T-helper 2 cell treated with Interferon-gamma antibody and Interleukin-4, amounts not matched to agents 5 μg/mL and 100 μg/mL, for 36 hours (primary cell): ENCODE results near the gene DLG5.
"Not testable (repeated sequence)": the region's sequence is repeated elsewhere in the genome, so short reads cannot be mapped to it uniquely, and the experiment has no call there.

Source experiments
- DNase-seq: peaks from one replicate; pipeline ENCODE4 v3.0.0; 2021; ENCODE audit warnings: low spot score
- H3K27ac Mint-ChIP-seq: one replicate; pipeline ENCODE4 v1.8.0; 2021; ENCODE audit warnings: mild to moderate bottlenecking, mixed read lengths
- H3K27me3 Mint-ChIP-seq: one replicate; pipeline ENCODE4 v1.8.0; 2021; ENCODE audit warnings: low read depth, mixed read lengths
- H3K36me3 Mint-ChIP-seq: one replicate; pipeline ENCODE4 v1.8.0; 2021; ENCODE audit warnings: low read depth, mixed read lengths
- H3K4me1 Mint-ChIP-seq: one replicate; pipeline ENCODE4 v1.8.0; 2021; ENCODE audit warnings: low read depth, mixed read lengths
- H3K4me3 Mint-ChIP-seq: one replicate; pipeline ENCODE4 v1.8.0; 2022; ENCODE audit warnings: mild to moderate bottlenecking, moderate library complexity, mixed read lengths
- H3K9me3 Mint-ChIP-seq: one replicate; pipeline ENCODE4 v1.8.0; 2021; ENCODE audit warnings: mixed read lengths

DLG5 gene

DNA sequence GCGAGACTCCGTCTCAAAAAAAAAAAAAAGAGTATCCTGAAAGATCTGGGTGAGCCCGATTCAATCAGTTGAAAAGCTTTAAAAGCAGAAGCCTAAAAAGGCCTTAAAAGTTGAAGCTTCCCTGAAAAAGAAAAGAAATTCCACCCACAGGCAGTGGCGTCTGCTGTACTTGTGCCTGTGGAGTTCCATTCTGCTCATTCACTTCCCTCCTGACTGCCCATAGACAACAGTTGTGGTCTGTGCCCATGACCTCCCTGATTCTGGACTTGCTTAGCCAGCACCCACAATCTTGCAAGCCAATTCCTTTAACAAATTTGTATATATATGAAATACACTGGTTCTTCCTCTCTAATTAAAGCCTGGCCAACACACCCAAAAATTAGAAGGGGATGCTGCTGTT lies 141.7 kb downstream of the DLG5 start:
- Mint-ChIP-seq H3K36me3 (no peaks in the 10 kb centered on the region), H3K4me3 (no peak overlapping the region), H3K27me3 (no peaks in the 10 kb centered on the region), H3K4me1 (no peaks in the 10 kb centered on the region), H3K9me3 (no peaks in the 10 kb centered on the region), H3K27ac (no peak overlapping the region)
- DNase-seq: no peak

DNA sequence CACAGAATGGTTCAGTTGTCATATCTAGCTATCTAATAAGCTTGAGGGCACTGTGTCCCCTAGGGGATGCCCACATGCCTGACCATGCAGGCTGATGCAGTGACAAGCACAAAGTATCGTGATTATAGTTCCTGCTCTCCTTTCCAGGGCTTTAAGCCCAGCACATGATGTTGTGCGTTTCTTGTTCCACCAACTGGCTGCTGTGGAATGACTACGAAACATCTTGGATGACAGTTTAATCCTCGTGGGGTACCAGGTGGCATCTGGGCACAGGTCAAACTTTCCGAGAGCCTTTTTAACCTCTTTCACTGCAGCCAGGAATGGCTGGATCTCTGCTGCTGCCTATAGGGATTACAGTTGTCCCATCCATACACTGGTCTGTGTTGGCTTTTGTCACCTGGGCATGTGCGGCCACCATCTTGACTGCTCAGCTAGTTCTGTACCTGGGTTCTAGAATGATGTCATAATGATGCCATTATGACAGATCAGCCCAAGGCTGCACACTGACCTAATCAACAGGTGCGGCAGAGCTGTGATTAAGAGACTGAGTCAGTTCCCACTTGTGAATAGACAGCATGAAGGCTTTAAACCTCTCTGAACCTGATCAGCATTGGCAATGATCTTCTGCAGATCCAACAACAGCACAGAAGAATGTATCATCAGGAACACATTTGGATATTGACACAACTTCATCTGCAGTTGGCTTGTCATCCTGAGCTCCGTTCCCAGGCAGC lies 144.1 kb downstream of the DLG5 start:
- no peak for DNase-seq
- no peak overlapping the region for H3K27ac Mint-ChIP-seq
- no peaks in the 10 kb centered on the region for H3K4me1 Mint-ChIP-seq
- H3K9me3 Mint-ChIP-seq: peaks cover 6% of the 10 kb centered on the region
- no peaks in the 10 kb centered on the region for H3K27me3 Mint-ChIP-seq
- no peaks in the 10 kb centered on the region for H3K36me3 Mint-ChIP-seq
- no peak overlapping the region for H3K4me3 Mint-ChIP-seq

- no peak overlapping the region for H3K4me3 Mint-ChIP-seq
- peaks cover 9% of the 10 kb centered on the region for H3K9me3 Mint-ChIP-seq
- H3K36me3 Mint-ChIP-seq: no peaks in the 10 kb centered on the region
- no peaks in the 10 kb centered on the region for H3K4me1 Mint-ChIP-seq
- no peak for DNase-seq
- H3K27me3 Mint-ChIP-seq: no peaks in the 10 kb centered on the region
- no peak overlapping the region for H3K27ac Mint-ChIP-seq
Measured at GRCh38 chr10:77781451-77782327, 144.9 kb downstream of the DLG5 start.

DNA sequence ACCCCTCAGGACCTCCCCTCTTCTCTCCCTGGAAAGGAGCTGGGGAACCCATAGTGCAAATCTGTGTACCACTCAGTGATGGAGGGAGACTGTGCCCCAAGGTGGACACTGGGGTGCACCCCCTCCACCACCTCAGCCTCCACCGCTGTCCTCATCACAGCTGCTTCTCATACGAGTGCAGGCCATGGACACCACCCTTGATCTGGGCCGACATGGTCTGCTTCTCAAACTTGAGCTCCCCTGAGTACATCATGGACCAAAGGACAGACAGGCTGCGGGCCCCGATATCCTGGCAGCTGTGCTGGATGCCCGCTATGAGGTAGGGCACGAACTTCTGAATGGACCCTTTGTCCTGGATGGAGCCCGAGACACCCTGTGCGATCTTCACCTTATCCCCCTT lies 146.4 kb downstream of the DLG5 start:
- H3K36me3 Mint-ChIP-seq: no peaks in the 10 kb centered on the region
- no peak for DNase-seq
- H3K27ac Mint-ChIP-seq: no peak overlapping the region
- peaks cover 19% of the 10 kb centered on the region for H3K9me3 Mint-ChIP-seq
- no peak overlapping the region for H3K4me3 Mint-ChIP-seq
- no peaks in the 10 kb centered on the region for H3K4me1 Mint-ChIP-seq
- no peaks in the 10 kb centered on the region for H3K27me3 Mint-ChIP-seq

- H3K27ac Mint-ChIP-seq: no peak overlapping the region
- no peaks in the 10 kb centered on the region for H3K4me1 Mint-ChIP-seq
- no peaks in the 10 kb centered on the region for H3K27me3 Mint-ChIP-seq
- H3K4me3 Mint-ChIP-seq: no peak overlapping the region
- no peaks in the 10 kb centered on the region for H3K36me3 Mint-ChIP-seq
- no peak for DNase-seq
- peaks cover 19% of the 10 kb centered on the region for H3K9me3 Mint-ChIP-seq
Measured at GRCh38 chr10:77776487-77776886, 150.1 kb downstream of the DLG5 start.

- Mint-ChIP-seq H3K27me3 (no peaks in the 10 kb centered on the region), H3K4me1 (no peaks in the 10 kb centered on the region), H3K9me3 (peaks cover 19% of the 10 kb centered on the region), H3K27ac (no peak overlapping the region), H3K4me3 (no peak overlapping the region), H3K36me3 (no peaks in the 10 kb centered on the region)
- no peak for DNase-seq
Measured at GRCh38 chr10:77774940-77775391, 151.6 kb downstream of the DLG5 start.

DNA sequence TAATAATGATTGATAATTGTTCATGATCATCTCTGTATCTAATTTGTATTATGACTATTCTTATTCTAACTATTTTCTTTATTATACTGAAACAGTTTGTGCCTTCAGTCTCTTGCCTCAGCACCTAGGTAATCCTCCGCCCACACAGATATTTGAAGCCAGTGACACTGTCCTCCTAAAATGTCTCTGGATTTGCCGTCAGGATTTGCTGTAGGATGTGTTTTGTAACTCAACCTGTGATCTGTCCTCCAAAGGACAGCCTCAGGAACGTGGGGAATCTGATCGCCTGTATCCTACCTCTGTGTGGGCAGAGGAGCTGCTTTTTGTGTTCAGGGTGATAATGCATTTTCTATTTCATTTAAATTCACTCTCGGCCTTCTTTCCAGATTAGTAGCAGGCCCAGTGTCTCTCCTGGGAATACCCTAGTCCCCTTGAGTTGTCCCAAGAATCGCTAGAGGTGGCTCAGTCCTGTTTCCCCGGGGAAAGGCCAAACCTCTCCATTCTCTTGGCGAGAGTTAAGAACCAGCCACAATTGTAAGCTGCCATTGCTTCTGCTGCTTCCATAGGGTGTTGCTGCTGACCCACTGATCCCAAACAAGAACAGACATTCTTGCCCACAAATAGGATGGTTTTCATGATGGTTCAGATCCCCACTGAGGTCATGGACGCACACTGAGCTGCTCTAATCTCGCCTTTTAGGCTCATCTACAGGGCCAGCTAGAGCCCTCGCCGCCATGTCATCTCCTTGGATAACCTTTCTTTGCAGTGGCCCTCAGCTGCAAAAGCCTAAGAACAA lies 152.7 kb downstream of the DLG5 start:
- Mint-ChIP-seq H3K4me3 (no peak overlapping the region), H3K27me3 (no peaks in the 10 kb centered on the region), H3K36me3 (no peaks in the 10 kb centered on the region), H3K27ac (no peak overlapping the region), H3K9me3 (peaks cover 19% of the 10 kb centered on the region), H3K4me1 (no peaks in the 10 kb centered on the region)
- no peak for DNase-seq

DNA sequence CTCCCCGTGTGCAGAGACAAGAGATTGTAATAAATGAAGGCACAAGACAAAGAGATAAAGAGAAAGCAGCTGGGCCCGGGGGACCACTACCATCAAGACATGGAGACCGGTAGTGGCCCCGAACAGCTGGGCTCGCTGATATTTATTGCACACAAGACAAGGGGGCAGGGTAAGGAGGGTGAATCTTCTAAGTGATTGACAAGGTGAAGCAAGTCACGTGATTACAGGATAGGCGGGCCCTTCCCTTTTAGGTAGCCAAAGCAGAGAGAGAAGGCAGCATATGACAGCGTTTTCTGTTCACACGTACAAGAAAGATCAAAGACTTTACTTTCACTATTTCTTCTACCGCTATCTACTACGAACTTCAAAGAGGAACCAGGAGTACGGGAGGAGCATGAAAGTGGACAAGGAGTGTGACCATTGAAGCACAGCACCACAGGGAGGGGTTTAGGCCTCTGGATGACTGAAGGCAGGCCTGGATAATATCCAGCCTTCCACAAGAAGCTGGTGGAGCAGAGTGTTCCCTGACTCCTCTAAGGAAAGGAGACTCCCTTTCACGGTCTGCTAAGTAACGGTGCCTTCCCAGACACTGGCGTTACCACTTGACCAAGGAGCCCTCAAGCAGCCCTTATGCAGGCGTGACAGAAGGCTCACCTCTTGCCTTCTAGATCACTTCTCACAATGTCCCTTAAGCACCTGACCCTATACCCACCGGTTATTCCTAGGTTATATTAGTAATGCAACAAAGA lies 153.5 kb downstream of the DLG5 start:
- DNase-seq, H3K4me1 Mint-ChIP-seq, H3K36me3 Mint-ChIP-seq, H3K27me3 Mint-ChIP-seq, H3K4me3 Mint-ChIP-seq, H3K27ac Mint-ChIP-seq: not testable (repeated sequence)
- H3K9me3 Mint-ChIP-seq: peaks cover 19% of the 10 kb centered on the region

DNA sequence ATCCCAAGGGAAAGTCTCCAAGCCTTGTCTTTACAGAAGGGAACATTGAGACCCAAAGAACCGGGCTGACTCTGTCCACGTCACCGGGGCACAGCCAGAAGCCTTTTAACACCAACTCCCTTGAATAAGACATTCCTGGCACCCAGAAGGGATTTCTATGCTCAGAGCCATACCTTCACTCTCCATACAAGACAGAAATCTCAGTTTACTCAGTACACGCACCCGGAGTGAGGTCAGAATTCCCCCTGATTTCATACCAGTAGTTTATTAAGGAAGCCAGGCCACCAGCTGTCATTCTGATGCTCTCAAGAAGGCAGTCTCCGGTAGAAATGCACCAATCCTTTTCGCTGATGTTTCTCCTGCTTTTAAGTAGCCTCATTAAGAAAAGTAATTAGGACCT lies 154.7 kb downstream of the DLG5 start:
- peaks cover 11% of the 10 kb centered on the region for H3K27me3 Mint-ChIP-seq
- DNase-seq: no peak
- no peaks in the 10 kb centered on the region for H3K36me3 Mint-ChIP-seq
- peaks cover 10% of the 10 kb centered on the region for H3K9me3 Mint-ChIP-seq
- H3K27ac Mint-ChIP-seq: no peak overlapping the region
- H3K4me1 Mint-ChIP-seq: no peaks in the 10 kb centered on the region
- H3K4me3 Mint-ChIP-seq: no peak overlapping the region

GRCh38 chr10:77771450-77771849 lies 155.1 kb downstream of the DLG5 start:
- Mint-ChIP-seq H3K9me3 (peaks cover 8% of the 10 kb centered on the region), H3K4me3 (no peak overlapping the region), H3K4me1 (no peaks in the 10 kb centered on the region), H3K27me3 (peaks cover 11% of the 10 kb centered on the region), H3K27ac (no peak overlapping the region), H3K36me3 (no peaks in the 10 kb centered on the region)
- no peak for DNase-seq

DNA sequence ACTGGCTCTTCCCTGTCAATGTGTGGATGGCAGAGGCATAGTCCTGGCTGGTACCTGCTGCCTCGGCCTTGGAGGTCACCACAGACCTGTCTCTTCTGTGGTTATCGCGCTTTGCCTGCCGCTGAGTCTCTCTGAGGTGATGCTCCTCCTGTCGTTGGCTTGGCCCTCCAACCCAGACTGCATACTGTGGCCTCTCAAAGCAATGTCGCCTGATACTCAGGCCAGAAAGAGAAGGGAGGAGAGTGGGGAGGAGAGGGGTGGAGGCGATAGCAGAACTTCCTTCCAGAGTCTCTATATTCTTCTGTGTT lies 155.7 kb downstream of the DLG5 start:
- H3K27me3 Mint-ChIP-seq: peaks cover 11% of the 10 kb centered on the region
- no peaks in the 10 kb centered on the region for H3K36me3 Mint-ChIP-seq
- H3K27ac Mint-ChIP-seq: no peak overlapping the region
- H3K4me3 Mint-ChIP-seq: no peak overlapping the region
- peaks cover 2% of the 10 kb centered on the region for H3K9me3 Mint-ChIP-seq
- no peak for DNase-seq
- no peaks in the 10 kb centered on the region for H3K4me1 Mint-ChIP-seq

GRCh38 chr10:77770081-77770867 lies 156.3 kb downstream of the DLG5 start:
- Mint-ChIP-seq H3K9me3 (no peaks in the 10 kb centered on the region), H3K27me3 (peaks cover 13% of the 10 kb centered on the region), H3K4me3 (no peak overlapping the region), H3K36me3 (no peaks in the 10 kb centered on the region), H3K27ac (no peak overlapping the region), H3K4me1 (no peaks in the 10 kb centered on the region)
- no peak for DNase-seq

DNA sequence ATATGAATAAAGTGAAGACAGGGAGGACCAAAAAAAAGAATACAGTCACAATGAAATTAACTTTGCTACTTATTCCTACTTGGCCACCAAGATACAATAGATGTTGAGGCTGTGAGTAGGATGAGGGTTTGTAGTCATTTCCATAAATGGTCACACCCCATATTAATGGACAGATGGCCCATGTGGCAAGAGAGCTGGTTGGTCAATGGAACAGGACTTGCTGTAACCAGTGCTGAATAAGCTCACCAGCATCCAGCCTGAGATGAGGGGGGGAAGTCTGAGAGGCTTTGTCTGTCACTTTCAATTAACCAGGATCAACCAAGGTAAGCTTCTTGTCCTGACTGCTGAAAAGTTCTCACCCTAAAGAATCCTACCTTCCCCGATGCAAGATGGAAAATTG lies 158.5 kb downstream of the DLG5 start:
- no peaks in the 10 kb centered on the region for H3K9me3 Mint-ChIP-seq
- H3K4me1 Mint-ChIP-seq: no peaks in the 10 kb centered on the region
- no peak overlapping the region for H3K27ac Mint-ChIP-seq
- no peak overlapping the region for H3K4me3 Mint-ChIP-seq
- no peaks in the 10 kb centered on the region for H3K36me3 Mint-ChIP-seq
- H3K27me3 Mint-ChIP-seq: peaks cover 17% of the 10 kb centered on the region
- DNase-seq: no peak
